ENCODE measurements around the gene ADTRP.

The ADTRP gene

DNA sequence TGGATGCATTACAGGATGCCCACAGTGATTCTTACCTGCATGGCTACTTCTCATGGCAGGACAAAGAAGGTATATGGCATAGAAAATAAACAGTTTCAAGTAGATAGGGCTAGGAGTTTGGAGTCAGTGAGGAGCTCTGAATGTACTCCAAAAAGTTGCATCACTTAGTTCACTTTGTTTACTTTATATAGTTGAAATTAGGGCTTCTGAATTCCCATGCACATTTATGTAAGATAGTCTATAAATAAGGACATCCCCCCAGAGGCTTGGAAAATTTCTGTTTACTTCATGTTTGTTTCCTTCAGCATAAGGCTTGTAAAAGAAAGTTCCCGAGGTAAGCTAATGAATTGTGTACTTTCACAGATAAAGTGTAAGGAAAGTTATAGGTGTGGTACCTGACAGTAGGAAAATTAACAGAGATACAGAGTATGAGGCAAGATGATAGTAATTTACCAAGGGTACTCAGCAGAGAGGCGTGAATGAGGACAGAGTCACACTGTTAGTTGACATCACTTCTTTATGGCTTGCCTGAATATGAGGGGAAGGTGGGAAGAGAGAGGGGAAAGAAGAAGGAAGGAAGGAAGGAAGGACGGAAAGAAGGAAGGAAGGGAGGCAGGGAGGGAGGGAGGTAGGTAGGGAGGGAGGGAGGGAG is 51.1 kb downstream of the ADTRP start:
- no peak for DNase-seq
- no peak overlapping the region for H3K27ac ChIP-seq (ENCODE audit: low read depth, low read length)
- no peak overlapping the region for H2BK5ac ChIP-seq (ENCODE audit: low read length)
- H3K27me3 ChIP-seq (ENCODE audit: insufficient read depth, low read length, poor library complexity) = no peaks in the 10 kb centered on the region
- no peak overlapping the region for H3K56ac ChIP-seq (ENCODE audit: low read length)
- no peak overlapping the region for H2AK5ac ChIP-seq (ENCODE audit: low read length)
- H2BK120ac ChIP-seq (ENCODE audit: low read depth, low read length) = no peak overlapping the region
- H3K4me1 ChIP-seq (ENCODE audit: control insufficient read depth, low read depth, low read length) = no peaks in the 10 kb centered on the region
- H3K36me3 ChIP-seq (ENCODE audit: control insufficient read depth, insufficient read depth, low read length) = no peaks in the 10 kb centered on the region
- H3K79me1 ChIP-seq (ENCODE audit: low read length) = no peaks in the 10 kb centered on the region
- no peak overlapping the region for H4K8ac ChIP-seq (ENCODE audit: low read depth, low read length)
- H3K4me3 ChIP-seq (ENCODE audit: low read length) = no peak overlapping the region
- H3K9ac ChIP-seq (ENCODE audit: low read length) = no peak overlapping the region
- no peak overlapping the region for H3K23ac ChIP-seq (ENCODE audit: low read length)
- H3K4me2 ChIP-seq (ENCODE audit: low read length) = no peak overlapping the region
- no peak overlapping the region for H2BK15ac ChIP-seq (replicated peaks; ENCODE audit: low read depth)
- no peak overlapping the region for H3K4ac ChIP-seq (ENCODE audit: low read depth, low read length)
- H4K5ac ChIP-seq (ENCODE audit: low read length) = no peak overlapping the region
- no CpG with 5 or more reads among the region's 3 CpGs for WGBS (ENCODE audit: extremely low coverage, insufficient coverage, low lambda C conversion rate)
- no peaks in the 10 kb centered on the region for H3K79me2 ChIP-seq (ENCODE audit: control insufficient read depth, insufficient read depth, low read length)
- no peak overlapping the region for H3K18ac ChIP-seq (ENCODE audit: low read length)

DNA sequence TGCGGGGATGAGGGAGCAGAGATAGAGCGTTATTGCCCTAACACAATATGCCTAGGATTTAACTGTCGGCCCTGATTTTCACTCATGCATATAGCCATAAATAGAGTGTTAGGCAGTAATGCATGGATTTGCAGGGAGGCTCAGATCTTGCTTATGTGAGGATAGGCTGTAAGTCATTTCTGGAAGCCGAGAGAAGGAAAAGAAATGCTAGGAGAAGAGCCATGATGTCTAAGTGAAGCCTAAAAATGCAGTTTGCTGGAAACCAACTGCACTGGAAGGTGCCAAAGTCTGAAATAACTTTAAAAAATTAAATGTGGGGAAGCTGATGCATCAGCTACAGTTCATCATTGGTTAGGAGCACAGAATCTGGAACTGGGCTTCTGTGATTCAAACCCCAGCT is 54.3 kb downstream of the ADTRP start:
- no peak overlapping the region for H2BK5ac ChIP-seq (ENCODE audit: low read length)
- no peak for DNase-seq
- H2BK120ac ChIP-seq (ENCODE audit: low read depth, low read length) = no peak overlapping the region
- H3K9ac ChIP-seq (ENCODE audit: low read length) = no peak overlapping the region
- no peak overlapping the region for H4K5ac ChIP-seq (ENCODE audit: low read length)
- no peak overlapping the region for H3K4me3 ChIP-seq (ENCODE audit: low read length)
- H3K79me2 ChIP-seq (ENCODE audit: control insufficient read depth, insufficient read depth, low read length) = no peaks in the 10 kb centered on the region
- no peaks in the 10 kb centered on the region for H3K36me3 ChIP-seq (ENCODE audit: control insufficient read depth, insufficient read depth, low read length)
- no peak overlapping the region for H2BK15ac ChIP-seq (replicated peaks; ENCODE audit: low read depth)
- H3K4me1 ChIP-seq (ENCODE audit: control insufficient read depth, low read depth, low read length) = no peaks in the 10 kb centered on the region
- no peak overlapping the region for H3K27ac ChIP-seq (ENCODE audit: low read depth, low read length)
- H3K18ac ChIP-seq (ENCODE audit: low read length) = no peak overlapping the region
- H2AK5ac ChIP-seq (ENCODE audit: low read length) = no peak overlapping the region
- H3K4me2 ChIP-seq (ENCODE audit: low read length) = no peak overlapping the region
- no peak overlapping the region for H4K8ac ChIP-seq (ENCODE audit: low read depth, low read length)
- no peak overlapping the region for H3K56ac ChIP-seq (ENCODE audit: low read length)
- H3K79me1 ChIP-seq (ENCODE audit: low read length) = no peaks in the 10 kb centered on the region
- H3K27me3 ChIP-seq (ENCODE audit: insufficient read depth, low read length, poor library complexity) = no peaks in the 10 kb centered on the region
- no CpG with 5 or more reads among the region's 4 CpGs for WGBS (ENCODE audit: extremely low coverage, insufficient coverage, low lambda C conversion rate)
- H3K4ac ChIP-seq (ENCODE audit: low read depth, low read length) = no peak overlapping the region
- no peak overlapping the region for H3K23ac ChIP-seq (ENCODE audit: low read length)

DNA sequence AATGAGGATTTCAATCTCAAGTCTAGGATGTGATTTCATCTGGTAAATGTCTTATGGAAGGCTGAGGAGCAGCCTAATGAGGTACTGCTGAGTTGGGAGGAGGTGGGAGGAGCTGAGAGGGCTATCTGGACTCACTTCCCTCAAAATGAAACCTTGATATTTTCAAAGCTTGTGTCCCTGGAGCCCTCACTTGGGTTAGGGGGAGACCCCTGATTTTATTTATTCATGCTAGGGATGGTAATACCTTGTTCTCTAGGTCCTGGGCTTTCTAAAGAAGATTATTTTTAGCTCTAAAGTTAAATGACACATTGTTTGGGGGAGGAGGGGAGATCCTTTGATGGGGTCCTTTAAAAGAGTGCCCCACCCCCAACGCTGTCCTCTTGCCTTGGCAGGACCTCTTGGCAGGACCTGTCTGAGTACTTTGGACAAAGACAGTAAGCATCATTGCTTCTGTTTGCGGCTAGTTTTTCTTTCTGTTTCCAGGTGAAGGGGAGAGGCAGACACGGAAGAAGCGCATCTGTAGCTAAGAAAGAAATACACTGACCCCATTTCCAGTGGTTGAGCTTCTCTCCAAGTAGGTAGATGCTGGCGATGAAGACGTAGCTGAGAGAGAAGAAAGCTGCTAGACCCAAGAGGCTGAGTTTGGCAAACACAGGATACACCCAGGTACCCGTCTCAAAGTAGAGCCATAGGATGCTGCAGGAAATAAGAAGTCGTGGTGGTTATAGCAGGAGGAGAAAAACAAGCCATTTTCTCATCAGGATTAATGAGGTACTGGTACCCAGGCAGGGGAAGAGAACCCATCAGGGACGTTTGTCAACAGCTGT is 55.6 kb downstream of the ADTRP start:
- H4K8ac ChIP-seq (ENCODE audit: low read depth, low read length) = no peak overlapping the region
- H3K9ac ChIP-seq (ENCODE audit: low read length) = no peak overlapping the region
- H3K79me2 ChIP-seq (ENCODE audit: control insufficient read depth, insufficient read depth, low read length) = no peaks in the 10 kb centered on the region
- no peak overlapping the region for H2BK120ac ChIP-seq (ENCODE audit: low read depth, low read length)
- no peaks in the 10 kb centered on the region for H3K36me3 ChIP-seq (ENCODE audit: control insufficient read depth, insufficient read depth, low read length)
- no peak overlapping the region for H3K4me2 ChIP-seq (ENCODE audit: low read length)
- H3K27ac ChIP-seq (ENCODE audit: low read depth, low read length) = no peak overlapping the region
- no peak overlapping the region for H3K23ac ChIP-seq (ENCODE audit: low read length)
- H3K79me1 ChIP-seq (ENCODE audit: low read length) = no peaks in the 10 kb centered on the region
- DNase-seq = no peak
- H2BK15ac ChIP-seq (replicated peaks; ENCODE audit: low read depth) = peak overlapping the region; percentile 15
- H3K18ac ChIP-seq (ENCODE audit: low read length) = no peak overlapping the region
- no CpG with 5 or more reads among the region's 9 CpGs for WGBS (ENCODE audit: extremely low coverage, insufficient coverage, low lambda C conversion rate)
- no peak overlapping the region for H3K4ac ChIP-seq (ENCODE audit: low read depth, low read length)
- H3K56ac ChIP-seq (ENCODE audit: low read length) = no peak overlapping the region
- H3K4me1 ChIP-seq (ENCODE audit: control insufficient read depth, low read depth, low read length) = no peaks in the 10 kb centered on the region
- H3K4me3 ChIP-seq (ENCODE audit: low read length) = no peak overlapping the region
- no peak overlapping the region for H2BK5ac ChIP-seq (ENCODE audit: low read length)
- no peak overlapping the region for H4K5ac ChIP-seq (ENCODE audit: low read length)
- H3K27me3 ChIP-seq (ENCODE audit: insufficient read depth, low read length, poor library complexity) = no peaks in the 10 kb centered on the region
- no peak overlapping the region for H2AK5ac ChIP-seq (ENCODE audit: low read length)

DNA sequence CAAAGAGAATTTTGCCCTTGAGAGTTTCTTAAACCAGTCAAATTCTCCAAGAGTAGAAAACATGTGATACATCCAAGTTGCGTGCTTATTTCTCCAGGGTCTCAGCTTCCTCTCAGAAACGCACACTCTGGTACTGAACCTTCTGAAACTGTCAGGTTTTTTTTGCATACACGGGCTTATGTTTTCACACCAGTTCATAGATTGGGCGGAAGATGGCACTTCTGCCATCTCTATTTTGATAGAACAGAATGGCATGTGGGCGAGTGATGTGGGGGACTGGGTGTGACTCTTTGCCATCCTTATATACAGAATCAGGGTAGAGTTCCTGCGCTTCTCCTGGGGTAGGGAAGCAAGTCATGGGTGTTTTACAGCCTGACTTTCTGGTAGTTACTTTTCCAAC is 56.4 kb downstream of the ADTRP start:
- Histone ChIP-seq H3K23ac (ENCODE audit: low read length) (no peak overlapping the region), H3K18ac (ENCODE audit: low read length) (no peak overlapping the region), H2BK120ac (ENCODE audit: low read depth, low read length) (no peak overlapping the region), H3K4me2 (ENCODE audit: low read length) (no peak overlapping the region), H3K9ac (ENCODE audit: low read length) (no peak overlapping the region), H3K4me1 (ENCODE audit: control insufficient read depth, low read depth, low read length) (no peaks in the 10 kb centered on the region), H3K79me1 (ENCODE audit: low read length) (no peaks in the 10 kb centered on the region), H4K8ac (ENCODE audit: low read depth, low read length) (no peak overlapping the region), H2BK15ac (replicated peaks; ENCODE audit: low read depth) (no peak overlapping the region), H4K5ac (ENCODE audit: low read length) (no peak overlapping the region), H3K4me3 (ENCODE audit: low read length) (no peak overlapping the region), H3K27me3 (ENCODE audit: insufficient read depth, low read length, poor library complexity) (no peaks in the 10 kb centered on the region), H3K56ac (ENCODE audit: low read length) (no peak overlapping the region), H2BK5ac (ENCODE audit: low read length) (no peak overlapping the region), H3K36me3 (ENCODE audit: control insufficient read depth, insufficient read depth, low read length) (no peaks in the 10 kb centered on the region), H2AK5ac (ENCODE audit: low read length) (no peak overlapping the region), H3K27ac (ENCODE audit: low read depth, low read length) (no peak overlapping the region), H3K4ac (ENCODE audit: low read depth, low read length) (no peak overlapping the region), H3K79me2 (ENCODE audit: control insufficient read depth, insufficient read depth, low read length) (no peaks in the 10 kb centered on the region)
- DNase-seq = no peak
- WGBS (ENCODE audit: extremely low coverage, insufficient coverage, low lambda C conversion rate) = no CpG with 5 or more reads among the region's 6 CpGs

DNA sequence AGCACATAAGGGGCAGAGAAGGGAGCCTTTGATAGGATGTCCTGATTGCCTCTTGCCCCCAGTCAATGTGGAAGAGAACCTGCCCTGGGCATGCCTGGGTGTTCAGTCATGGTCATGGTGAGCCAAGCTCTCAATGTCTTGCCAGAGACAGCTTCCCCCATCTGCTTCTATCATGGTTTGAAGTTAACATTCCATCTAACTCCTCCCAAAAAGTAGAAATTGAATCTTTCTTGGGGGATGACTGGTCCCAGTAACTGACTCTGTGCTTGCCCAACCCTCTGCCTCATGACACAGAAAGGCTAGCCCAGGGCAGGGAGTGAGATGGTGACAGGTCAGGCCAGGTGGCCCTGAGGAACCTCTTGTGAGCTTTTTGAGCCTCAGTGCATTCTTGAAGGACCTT is 60.1 kb downstream of the ADTRP start:
- H3K79me2 ChIP-seq (ENCODE audit: control insufficient read depth, insufficient read depth, low read length) = no peaks in the 10 kb centered on the region
- H3K4ac ChIP-seq (ENCODE audit: low read depth, low read length) = no peak overlapping the region
- no peak overlapping the region for H4K5ac ChIP-seq (ENCODE audit: low read length)
- no peaks in the 10 kb centered on the region for H3K36me3 ChIP-seq (ENCODE audit: control insufficient read depth, insufficient read depth, low read length)
- H3K56ac ChIP-seq (ENCODE audit: low read length) = no peak overlapping the region
- H3K18ac ChIP-seq (ENCODE audit: low read length) = no peak overlapping the region
- no peak overlapping the region for H3K27ac ChIP-seq (ENCODE audit: low read depth, low read length)
- DNase-seq = no peak
- no peaks in the 10 kb centered on the region for H3K4me1 ChIP-seq (ENCODE audit: control insufficient read depth, low read depth, low read length)
- no peak overlapping the region for H3K4me2 ChIP-seq (ENCODE audit: low read length)
- H4K8ac ChIP-seq (ENCODE audit: low read depth, low read length) = no peak overlapping the region
- H2BK120ac ChIP-seq (ENCODE audit: low read depth, low read length) = no peak overlapping the region
- H2AK5ac ChIP-seq (ENCODE audit: low read length) = no peak overlapping the region
- no peaks in the 10 kb centered on the region for H3K27me3 ChIP-seq (ENCODE audit: insufficient read depth, low read length, poor library complexity)
- no peak overlapping the region for H3K9ac ChIP-seq (ENCODE audit: low read length)
- no peak overlapping the region for H3K4me3 ChIP-seq (ENCODE audit: low read length)
- H3K79me1 ChIP-seq (ENCODE audit: low read length) = no peaks in the 10 kb centered on the region
- H3K23ac ChIP-seq (ENCODE audit: low read length) = no peak overlapping the region
- H2BK5ac ChIP-seq (ENCODE audit: low read length) = no peak overlapping the region
- no peak overlapping the region for H2BK15ac ChIP-seq (replicated peaks; ENCODE audit: low read depth)

All from mesendoderm (in vitro differentiated cells).